ENCODE measurements around the gene MRTFA. TPM values are rescaled to one million over a fixed set of nuclear protein-coding genes. Genes with fewer than 3 reads are reported as not detected.

Gene MRTFA
- total RNA-seq, 4 donors from 2014 or later: 24.5 to 56.3 (median 40.9) TPM

DNA sequence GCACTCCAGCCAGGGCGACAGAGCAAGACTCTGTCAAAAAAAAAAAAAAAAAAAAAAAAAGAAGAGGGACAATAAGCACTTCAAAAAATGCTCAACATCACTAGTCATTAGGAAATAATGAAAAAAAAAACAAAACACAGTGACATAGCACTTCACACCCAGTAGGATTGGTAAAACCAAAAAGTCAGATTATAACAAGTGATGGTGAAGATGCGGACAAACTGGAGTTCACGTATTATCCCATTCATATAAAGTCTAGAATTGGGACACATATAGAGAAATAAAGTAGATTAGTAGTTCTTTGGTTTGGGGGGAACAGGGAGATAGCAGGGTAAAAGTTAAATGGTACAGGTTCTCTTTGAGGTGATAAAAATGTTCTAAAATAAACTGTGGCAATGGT, 64.6 kb downstream of the MRTFA start:
- intact Hi-C loops (cut with DNase I): no loop called here
- peaks cover 0 to 13% (median 0%) of the 10 kb centered on the region in 3 donors for H3K4me1 ChIP-seq

DNA sequence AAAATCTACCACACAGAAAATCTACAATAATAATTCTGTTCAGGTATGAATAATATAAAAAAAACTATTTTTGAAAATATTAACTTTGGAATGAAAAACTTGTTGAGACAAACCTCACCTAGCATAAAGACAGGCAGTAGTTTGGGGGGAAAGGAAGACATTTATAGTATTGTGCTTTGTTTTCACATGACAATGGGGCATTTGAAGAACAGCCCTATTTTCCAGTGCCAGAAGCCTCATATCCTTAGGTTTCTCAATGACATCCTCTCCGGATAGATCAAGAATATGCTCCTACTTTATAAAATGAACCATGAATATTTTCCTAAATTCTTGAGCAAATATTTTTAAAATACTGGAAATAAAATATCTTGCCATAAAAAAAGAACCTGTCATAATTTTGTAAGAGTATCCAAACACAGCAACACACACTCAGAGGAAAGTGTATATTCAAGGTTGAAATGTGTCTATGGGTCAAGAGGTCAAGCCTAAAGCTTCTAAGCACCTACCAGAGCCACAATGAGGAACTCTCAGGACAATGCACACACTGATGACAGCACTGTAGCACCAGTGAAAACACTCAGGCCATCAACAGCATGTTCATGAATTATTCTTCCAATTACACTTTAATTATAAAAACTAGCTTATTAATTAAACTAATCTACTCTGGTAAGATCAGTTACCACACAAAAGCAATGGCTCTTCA, 68.7 kb downstream of the MRTFA start:
- no peak for DNase-seq
- H3K4me3 ChIP-seq: no peak overlapping the region
- peaks cover 0 to 1% (median 0%) of the 10 kb centered on the region in 3 donors for H3K36me3 ChIP-seq
- 55 to 59% methylated on average over 1 of the region's 1 CpG for WGBS, 2 donors
- H3K9me3 ChIP-seq: no peaks in the 10 kb centered on the region
- no peak overlapping the region for H3K27ac ChIP-seq
- H3K27me3 ChIP-seq: no peaks in the 10 kb centered on the region
- H3K4me1 ChIP-seq: peaks cover 0 to 9% (median 0%) of the 10 kb centered on the region in 3 donors
- intact Hi-C loops (cut with DNase I): no loop called here
- TF ChIP-seq POLR2A (IDR thresholded peaks at IDR 0.05): no peak
- TF ChIP-seq, protein P1, sequence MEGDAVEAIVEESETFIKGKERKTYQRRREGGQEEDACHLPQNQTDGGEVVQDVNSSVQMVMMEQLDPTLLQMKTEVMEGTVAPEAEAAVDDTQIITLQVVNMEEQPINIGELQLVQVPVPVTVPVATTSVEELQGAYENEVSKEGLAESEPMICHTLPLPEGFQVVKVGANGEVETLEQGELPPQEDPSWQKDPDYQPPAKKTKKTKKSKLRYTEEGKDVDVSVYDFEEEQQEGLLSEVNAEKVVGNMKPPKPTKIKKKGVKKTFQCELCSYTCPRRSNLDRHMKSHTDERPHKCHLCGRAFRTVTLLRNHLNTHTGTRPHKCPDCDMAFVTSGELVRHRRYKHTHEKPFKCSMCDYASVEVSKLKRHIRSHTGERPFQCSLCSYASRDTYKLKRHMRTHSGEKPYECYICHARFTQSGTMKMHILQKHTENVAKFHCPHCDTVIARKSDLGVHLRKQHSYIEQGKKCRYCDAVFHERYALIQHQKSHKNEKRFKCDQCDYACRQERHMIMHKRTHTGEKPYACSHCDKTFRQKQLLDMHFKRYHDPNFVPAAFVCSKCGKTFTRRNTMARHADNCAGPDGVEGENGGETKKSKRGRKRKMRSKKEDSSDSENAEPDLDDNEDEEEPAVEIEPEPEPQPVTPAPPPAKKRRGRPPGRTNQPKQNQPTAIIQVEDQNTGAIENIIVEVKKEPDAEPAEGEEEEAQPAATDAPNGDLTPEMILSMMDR (IDR thresholded peaks at IDR 0.05): no peak

More for the DNA sequence above, 64.6 kb downstream of the MRTFA start:
- 93 to 95% methylated on average over 2 to 3 of the region's 3 CpGs for WGBS, 2 donors
- Histone ChIP-seq H3K27me3 (no peaks in the 10 kb centered on the region), H3K36me3 (peaks cover 0 to 9% (median 0%) of the 10 kb centered on the region in 3 donors), H3K9me3 (no peaks in the 10 kb centered on the region), H3K4me3 (no peak overlapping the region), H3K27ac (no peak overlapping the region)
- DNase-seq: no peak
- TF ChIP-seq, protein P1 (IDR thresholded peaks at IDR 0.05): no peak
- no peak for TF ChIP-seq POLR2A (IDR thresholded peaks at IDR 0.05)

DNA sequence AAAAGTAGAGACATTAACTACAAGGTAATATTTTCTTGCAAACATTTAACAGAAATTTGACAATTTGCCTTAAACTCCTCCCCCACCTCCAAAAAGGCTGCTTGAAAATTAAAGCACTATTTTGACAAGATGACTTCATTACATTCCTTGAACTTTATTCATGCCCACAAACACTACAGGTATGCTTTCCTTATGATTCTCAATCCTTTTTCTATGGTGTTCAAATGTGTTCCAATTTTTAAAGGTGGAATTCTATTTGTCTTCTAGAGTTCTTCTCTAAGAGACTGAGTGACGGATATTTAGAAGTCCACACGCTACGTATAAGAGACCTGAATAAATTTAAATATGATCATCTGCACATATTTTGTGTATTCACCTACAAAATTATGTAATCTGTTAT, 69.4 kb downstream of the MRTFA start:
- Histone ChIP-seq H3K27ac (no peak overlapping the region), H3K9me3 (no peaks in the 10 kb centered on the region), H3K27me3 (no peaks in the 10 kb centered on the region), H3K4me3 (no peak overlapping the region), H3K36me3 (no peaks in the 10 kb centered on the region), H3K4me1 (peaks cover 0 to 9% (median 0%) of the 10 kb centered on the region in 3 donors)
- intact Hi-C loops (cut with DNase I): no loop called here
- no peak for TF ChIP-seq POLR2A (IDR thresholded peaks at IDR 0.05)
- TF ChIP-seq, protein P1 (IDR thresholded peaks at IDR 0.05): no peak
- DNase-seq: no peak
- 92 to 96% methylated on average over 3 of the region's 3 CpGs for WGBS, 2 donors

DNA sequence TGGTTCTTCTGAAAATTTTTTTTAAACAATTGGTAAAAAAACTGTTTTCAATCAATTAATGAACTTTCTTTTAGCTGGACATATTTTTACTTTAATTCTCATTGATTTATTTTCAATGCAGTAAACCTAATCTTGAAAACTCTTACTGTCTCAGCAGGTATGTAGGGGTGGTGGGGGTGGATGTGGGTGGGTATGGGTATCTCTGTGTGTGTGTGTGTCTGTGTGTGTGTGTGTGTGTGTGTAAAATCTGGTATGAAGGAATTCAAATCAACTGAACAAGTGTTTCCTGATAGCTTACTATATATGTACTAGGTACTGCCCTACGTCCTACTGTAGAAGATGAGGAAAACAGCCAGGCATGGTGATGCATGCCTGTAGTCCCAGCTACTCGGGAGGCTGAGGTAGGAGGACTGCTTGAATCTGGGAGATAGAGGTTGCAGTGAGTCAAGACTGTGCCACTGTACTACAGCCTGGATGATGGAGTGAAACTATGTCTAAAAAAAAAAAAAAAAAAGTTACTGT, 75.5 kb downstream of the MRTFA start:
- DNase-seq: no peak
- Histone ChIP-seq H3K27ac (no peak overlapping the region), H3K9me3 (no peaks in the 10 kb centered on the region), H3K36me3 (no peaks in the 10 kb centered on the region), H3K27me3 (no peaks in the 10 kb centered on the region), H3K4me3 (no peak overlapping the region), H3K4me1 (no peaks in the 10 kb centered on the region)
- TF ChIP-seq, protein P1 (IDR thresholded peaks at IDR 0.05): no peak
- TF ChIP-seq POLR2A (IDR thresholded peaks at IDR 0.05): no peak
- intact Hi-C loops (cut with DNase I): no loop called here
- WGBS, 2 donors: 92 to 100% methylated on average over 2 of the region's 2 CpGs

DNA sequence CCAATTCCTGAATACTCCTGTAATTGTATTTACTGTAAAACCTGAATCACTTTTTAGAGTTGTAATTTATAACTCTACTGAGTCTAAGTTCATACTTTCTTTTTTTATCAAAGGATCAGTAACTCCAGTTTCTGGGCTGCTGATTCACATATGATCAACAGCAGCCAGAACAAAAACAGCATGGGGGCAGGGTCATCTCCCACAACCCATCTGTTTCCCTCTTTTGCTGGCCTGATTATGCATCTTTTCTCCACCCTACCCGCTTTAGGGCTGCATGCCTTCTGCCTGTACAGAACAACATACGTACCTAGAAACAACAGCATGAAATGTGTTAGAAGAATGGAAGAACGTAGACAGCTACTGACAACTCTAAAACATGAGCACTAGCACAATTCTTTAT, 76.0 kb downstream of the MRTFA start:
- WGBS, 2 donors: 69 to 91% methylated on average over 3 of the region's 3 CpGs
- TF ChIP-seq, protein P1 (IDR thresholded peaks at IDR 0.05): no peak
- TF ChIP-seq POLR2A (IDR thresholded peaks at IDR 0.05): no peak
- Histone ChIP-seq H3K27ac (no peak overlapping the region), H3K4me3 (no peak overlapping the region), H3K36me3 (no peaks in the 10 kb centered on the region), H3K27me3 (no peaks in the 10 kb centered on the region), H3K9me3 (no peaks in the 10 kb centered on the region), H3K4me1 (peaks cover 0 to 3% (median 0%) of the 10 kb centered on the region in 3 donors)
- intact Hi-C loops (cut with DNase I): no loop called here
- DNase-seq: no peak

Data from esophagus squamous epithelium (tissue), 5 donors.